Adipocyte (in vitro differentiated cells): ENCODE measurements around the gene SLC48A1.
A peak's percentile ranks its signal among the peaks of the same experiment; 100 is the strongest.

ENCODE experiments used
- DNase-seq: peaks from one replicate; pipeline ENCODE4 v3.0.0-alpha.2; 2015; ENCODE audit warnings: low read depth
- H3K27me3 ChIP-seq: replicated peaks from 2 replicates; pipeline ENCODE4 v1.7.0; 2013; ENCODE audit warnings: mild to moderate bottlenecking, low read length, moderate library complexity; ENCODE audit not compliant: control insufficient read depth, insufficient read depth
- H3K36me3 ChIP-seq: 2 replicates; pipeline ENCODE4 v1.7.0; 2013; ENCODE audit warnings: low read length, mild to moderate bottlenecking, moderate library complexity; ENCODE audit not compliant: control insufficient read depth, insufficient read depth, severe bottlenecking
- H3K4me1 ChIP-seq: 2 replicates; pipeline ENCODE4 v1.7.0; 2013; ENCODE audit warnings: mild to moderate bottlenecking, low read length, moderate library complexity; ENCODE audit not compliant: control insufficient read depth, insufficient read depth
- H3K4me3 ChIP-seq: 2 replicates; pipeline ENCODE4 v1.7.0; 2013; ENCODE audit warnings: mild to moderate bottlenecking, low read length, moderate library complexity
- H3K9ac ChIP-seq: 2 replicates; pipeline ENCODE4 v1.7.0; 2013; ENCODE audit warnings: mild to moderate bottlenecking, low read length, moderate library complexity
- H3K9me3 ChIP-seq: 2 replicates; pipeline ENCODE4 v1.7.0; 2013; ENCODE audit warnings: mild to moderate bottlenecking, low read length, moderate library complexity; ENCODE audit not compliant: control insufficient read depth

SLC48A1 gene

GRCh38 chr12:47752552-47752951 lies 20.5 kb upstream of the SLC48A1 start:
- H3K4me1 ChIP-seq, result peaks cover 15% of the 10 kb centered on the region
- DNase-seq, result peak; percentile 84
- no peak overlapping the region for H3K9ac ChIP-seq
- H3K36me3 ChIP-seq, result no peaks in the 10 kb centered on the region
- no peak overlapping the region for H3K4me3 ChIP-seq
- H3K27me3 ChIP-seq, result no peaks in the 10 kb centered on the region
- no peaks in the 10 kb centered on the region for H3K9me3 ChIP-seq

- Histone ChIP-seq H3K9ac (no peak overlapping the region), H3K27me3 (no peaks in the 10 kb centered on the region), H3K4me1 (peaks cover 20% of the 10 kb centered on the region), H3K9me3 (no peaks in the 10 kb centered on the region), H3K36me3 (no peaks in the 10 kb centered on the region), H3K4me3 (no peak overlapping the region)
- no peak for DNase-seq
Measured at GRCh38 chr12:47753021-47754001, 19.7 kb upstream of the SLC48A1 start.

GRCh38 chr12:47754126-47754525 lies 18.9 kb upstream of the SLC48A1 start:
- Histone ChIP-seq H3K27me3 (no peaks in the 10 kb centered on the region), H3K4me1 (peaks cover 23% of the 10 kb centered on the region), H3K36me3 (no peaks in the 10 kb centered on the region), H3K9ac (no peak overlapping the region), H3K4me3 (no peak overlapping the region), H3K9me3 (no peaks in the 10 kb centered on the region)
- no peak for DNase-seq

DNA sequence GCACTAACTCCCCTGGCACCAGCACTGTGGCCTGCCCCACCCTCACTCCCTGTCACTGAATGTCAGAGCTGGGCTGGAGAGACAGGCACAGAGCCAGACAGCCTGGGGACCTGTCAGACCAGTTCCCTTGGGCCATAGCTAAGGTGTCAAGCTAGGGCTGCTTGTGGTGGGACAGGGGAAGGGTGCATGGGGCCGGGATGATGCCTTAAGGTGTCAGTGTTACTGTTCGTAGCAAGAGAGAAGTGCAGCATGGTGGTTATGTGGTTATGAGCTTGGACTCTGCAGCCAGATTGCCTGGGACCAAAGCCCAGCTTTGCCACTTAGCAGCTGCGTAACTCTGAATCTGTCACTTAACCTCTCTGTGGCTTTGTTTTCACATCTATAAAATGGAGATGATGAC lies 18.2 kb upstream of the SLC48A1 start:
- no peaks in the 10 kb centered on the region for H3K27me3 ChIP-seq
- peaks cover 29% of the 10 kb centered on the region for H3K4me1 ChIP-seq
- H3K9me3 ChIP-seq, result no peaks in the 10 kb centered on the region
- no peaks in the 10 kb centered on the region for H3K36me3 ChIP-seq
- H3K9ac ChIP-seq, result no peak overlapping the region
- H3K4me3 ChIP-seq, result no peak overlapping the region
- DNase-seq, result no peak

DNA sequence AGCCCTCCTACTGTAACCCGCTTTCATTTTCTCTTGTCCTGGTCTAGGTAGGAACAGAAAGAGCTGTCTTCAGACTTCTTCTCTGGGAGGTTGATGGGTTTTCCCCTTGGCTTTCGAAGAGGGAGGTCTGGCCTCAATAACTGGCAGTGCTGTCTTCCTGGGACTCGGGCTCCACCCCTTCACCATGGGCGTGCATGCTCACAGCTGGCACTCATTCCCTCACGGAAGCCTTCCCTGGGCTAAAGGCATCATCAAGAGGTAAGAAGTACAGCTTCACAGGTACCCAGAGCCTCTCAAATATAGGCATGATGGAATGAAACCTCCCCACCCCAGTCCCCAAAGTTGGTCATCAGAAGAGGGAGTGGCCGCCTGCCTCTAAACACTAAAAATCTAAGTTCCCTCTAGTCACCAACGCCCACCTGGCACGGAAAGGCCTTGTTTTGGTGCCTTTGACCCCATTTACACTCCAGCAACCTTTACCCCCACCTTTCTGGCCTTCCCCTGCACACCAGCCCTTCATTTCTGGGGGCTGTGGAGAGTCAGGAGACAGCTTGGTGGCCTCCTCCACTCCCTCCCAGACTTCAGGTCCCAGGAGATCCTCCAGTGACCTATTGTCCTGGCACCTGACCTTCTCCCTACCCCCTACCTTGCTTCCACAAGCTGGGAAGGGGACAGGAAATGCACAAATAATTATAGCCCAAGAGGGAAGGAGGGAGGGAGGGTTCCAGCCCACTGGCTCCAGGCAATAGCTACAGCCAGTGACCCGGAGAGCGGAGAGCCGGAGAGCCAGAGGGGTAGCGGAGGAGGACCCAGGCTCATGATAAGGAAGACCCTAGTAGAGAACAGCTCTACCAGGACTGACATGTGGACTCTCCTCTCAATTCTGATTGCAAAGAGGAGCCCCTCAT lies 17.1 kb upstream of the SLC48A1 start:
- H3K9ac ChIP-seq, result no peak overlapping the region

GRCh38 chr12:47757364-47757839 lies 15.6 kb upstream of the SLC48A1 start:
- Histone ChIP-seq H3K4me3 (no peak overlapping the region), H3K36me3 (no peaks in the 10 kb centered on the region), H3K9me3 (no peaks in the 10 kb centered on the region), H3K4me1 (peaks cover 29% of the 10 kb centered on the region), H3K9ac (no peak overlapping the region), H3K27me3 (no peaks in the 10 kb centered on the region)
- DNase-seq, result no peak

More for the DNA sequence above, 17.1 kb upstream of the SLC48A1 start:
- Histone ChIP-seq H3K36me3 (no peaks in the 10 kb centered on the region), H3K4me3 (no peak overlapping the region), H3K4me1 (peaks cover 29% of the 10 kb centered on the region), H3K9me3 (no peaks in the 10 kb centered on the region), H3K27me3 (no peaks in the 10 kb centered on the region)
- DNase-seq, result no peak

- Histone ChIP-seq H3K4me3 (peak overlapping the region; percentile 83), H3K27me3 (no peaks in the 10 kb centered on the region), H3K36me3 (no peaks in the 10 kb centered on the region), H3K4me1 (peaks cover 25% of the 10 kb centered on the region), H3K9ac (peak overlapping the region; percentile 86), H3K9me3 (no peaks in the 10 kb centered on the region)
- no peak for DNase-seq
Measured at GRCh38 chr12:47757840-47758583, 15.0 kb upstream of the SLC48A1 start.

DNA sequence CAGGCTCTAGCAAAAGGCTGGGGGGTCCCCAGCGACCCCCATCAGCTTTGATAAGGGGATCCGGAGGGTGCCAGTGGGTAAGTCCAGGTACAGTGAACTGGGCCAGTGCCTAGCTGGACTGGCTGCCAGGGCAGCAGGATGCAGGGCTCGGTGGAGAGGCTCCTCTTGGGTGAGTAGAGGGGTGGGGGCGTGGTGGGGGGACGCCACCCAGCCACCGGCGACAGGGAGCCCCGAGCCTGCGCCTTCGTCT lies 14.5 kb upstream of the SLC48A1 start:
- Histone ChIP-seq H3K36me3 (no peaks in the 10 kb centered on the region), H3K27me3 (no peaks in the 10 kb centered on the region), H3K4me1 (peaks cover 20% of the 10 kb centered on the region), H3K4me3 (peak overlapping the region; percentile 83), H3K9ac (peak overlapping the region; percentile 86), H3K9me3 (no peaks in the 10 kb centered on the region)
- no peak for DNase-seq

DNA sequence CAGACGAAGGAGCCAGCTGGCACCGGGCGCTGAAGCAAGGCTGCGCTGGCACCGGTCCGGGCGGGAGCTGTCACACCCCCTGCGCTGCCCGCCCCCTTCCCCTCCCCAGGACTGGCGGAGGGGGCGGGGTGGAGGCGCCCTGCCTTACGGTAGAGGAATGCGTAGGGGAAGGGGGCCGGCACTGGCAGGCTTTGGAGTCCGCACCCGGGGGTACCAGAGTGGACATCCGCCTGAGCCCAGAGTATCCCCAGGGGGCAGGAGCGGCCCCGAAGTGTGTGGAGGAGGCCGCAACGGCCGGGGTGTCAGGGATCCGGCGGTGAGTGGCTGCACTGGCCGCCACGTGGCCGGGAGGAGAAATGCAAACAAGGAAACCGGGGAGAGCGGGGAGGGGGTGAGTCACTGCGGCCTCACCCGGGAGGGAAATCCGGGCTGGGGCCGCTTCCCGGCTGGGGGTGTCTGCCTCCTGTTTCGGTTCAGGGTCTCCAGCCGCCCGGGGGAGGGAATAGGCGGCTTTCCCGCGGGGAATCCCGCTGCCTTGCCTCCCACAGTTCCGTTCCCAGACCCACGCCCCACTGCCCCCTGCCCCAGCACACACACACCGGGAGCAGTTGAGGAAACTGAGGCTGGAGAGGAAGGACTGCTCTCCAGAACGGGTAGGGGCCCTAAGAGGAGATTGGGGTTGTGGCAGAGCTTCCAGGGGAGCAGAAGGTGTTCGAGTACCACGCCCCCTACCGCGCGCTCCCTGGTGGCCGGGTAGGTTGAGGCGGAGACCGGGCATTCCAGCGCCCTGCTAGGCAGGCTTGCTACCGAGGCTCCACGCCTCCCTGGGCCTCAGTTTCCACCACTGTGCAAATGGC lies 14.0 kb upstream of the SLC48A1 start, which contains the start of gene RAPGEF3:
RAPGEF3 (minus strand) TSS at position 47 of the 857 bp plus-strand sequence. CDS start 324 bp downstream, outside the sequence.
- H3K9me3 ChIP-seq, result no peaks in the 10 kb centered on the region
- H3K4me1 ChIP-seq, result peaks cover 15% of the 10 kb centered on the region
- no peaks in the 10 kb centered on the region for H3K36me3 ChIP-seq
- H3K9ac ChIP-seq, result peak within 1 kb of the TSS; percentile 86
- no peaks in the 10 kb centered on the region for H3K27me3 ChIP-seq
- H3K4me3 ChIP-seq, result peak within 1 kb of the TSS; percentile 83
- DNase-seq, result peak; percentile 94

- Histone ChIP-seq H3K9ac (no peak overlapping the region), H3K9me3 (no peaks in the 10 kb centered on the region), H3K4me3 (no peak overlapping the region), H3K27me3 (no peaks in the 10 kb centered on the region), H3K36me3 (no peaks in the 10 kb centered on the region), H3K4me1 (peaks cover 25% of the 10 kb centered on the region)
- no peak for DNase-seq
Measured at GRCh38 chr12:47762850-47763465, 10.1 kb upstream of the SLC48A1 start.
